HL-60 (cell line): ENCODE data around the gene ALDH1L2.

Source experiments
- DNase-seq, 2 experiments: peaks; one replicate each; pipeline ENCODE4 v3.0.0-alpha.2; 2010 to 2020; ENCODE audit warnings: low read depth in 1 of 2, low spot score in 1 of 2
- H3K27ac ChIP-seq: fragments of 250-450 bp; sonication (Bioruptor Pico); replicated peaks from 2 replicates; pipeline ENCODE4 v1.5.1; 2020; ENCODE audit warnings: mild to moderate bottlenecking, moderate library complexity
- H3K27me3 ChIP-seq: fragments of 250-450 bp; sonication (Bioruptor Pico); 2 replicates; pipeline ENCODE4 v1.5.1; 2021; ENCODE audit warnings: mild to moderate bottlenecking, moderate library complexity; ENCODE audit not compliant: insufficient read depth, poor library complexity, severe bottlenecking
- H3K4me3 ChIP-seq: replicated peaks from 2 replicates; pipeline ENCODE4 v1.5.1; 2011; ENCODE audit warnings: mild to moderate bottlenecking, control low read depth, low read length; ENCODE audit not compliant: insufficient read depth
- CTCF ChIP-seq: IDR thresholded peaks from one replicate; pipeline ENCODE4 v1.5.1; 2011; ENCODE audit warnings: low read length, control low read depth, inconsistent platforms; ENCODE audit not compliant: insufficient read depth
- GABPA ChIP-seq: IDR thresholded peaks from 2 replicates; pipeline ENCODE4 v1.6.1; 2012; ENCODE audit warnings: low read depth
- POLR2AphosphoS5 ChIP-seq: IDR thresholded peaks from 2 replicates; pipeline ENCODE4 v1.6.1; 2012; ENCODE audit warnings: low read depth
- REST ChIP-seq: IDR thresholded peaks from 2 replicates; pipeline ENCODE4 v1.6.1; 2012; ENCODE audit warnings: low read depth; ENCODE audit not compliant: insufficient replicate concordance
- SPI1 ChIP-seq: IDR thresholded peaks from 2 replicates; pipeline ENCODE4 v1.6.1; 2012; ENCODE audit warnings: low read depth, mild to moderate bottlenecking, borderline replicate concordance

ALDH1L2 gene

GRCh38 chr12:105113094-105113493, 28.8 kb upstream of the ALDH1L2 start:
- DNase-seq = no peak
- no peak overlapping the region for H3K4me3 ChIP-seq
- H3K27me3 ChIP-seq = no peaks in the 10 kb centered on the region
- no peak overlapping the region for H3K27ac ChIP-seq
- no peak for TF ChIP-seq POLR2AphosphoS5
- TF ChIP-seq SPI1 = no peak
- no peak for TF ChIP-seq REST
- no peak for TF ChIP-seq GABPA
- TF ChIP-seq CTCF = no peak

GRCh38 chr12:105110851-105111250, 26.6 kb upstream of the ALDH1L2 start:
- no peak overlapping the region for H3K27ac ChIP-seq

More at GRCh38 chr12:105110851-105111250, 26.6 kb upstream of the ALDH1L2 start:
- Histone ChIP-seq H3K4me3 (no peak overlapping the region), H3K27me3 (no peaks in the 10 kb centered on the region)
- DNase-seq = no peak
- TF ChIP-seq SPI1 = no peak
- TF ChIP-seq REST = no peak
- no peak for TF ChIP-seq CTCF
- TF ChIP-seq GABPA = no peak
- no peak for TF ChIP-seq POLR2AphosphoS5
